GM19372 (cell line): Measurements from ENCODE around the gene CNNM2.
"Not testable (repeated sequence)": the region's sequence is repeated elsewhere in the genome, so short reads cannot be mapped to it uniquely, and the experiment has no call there.

Experiments
- ATAC-seq: cut with Tn5 transposase; IDR thresholded peaks from one replicate; pipeline ENCODE4 v1.9.1; 2021; ENCODE audit warnings: mild to moderate bottlenecking, low read depth, moderate library complexity; ENCODE audit not compliant: unreplicated experiment

Gene CNNM2

GRCh38 chr10:102923601-102924000 lies 5.5 kb downstream of the CNNM2 start:
- ATAC-seq, result no peak

GRCh38 chr10:102926842-102927241 lies 8.7 kb downstream of the CNNM2 start:
- no peak for ATAC-seq

- no peak for ATAC-seq
Observed at GRCh38 chr10:102927311-102928010, 9.4 kb downstream of the CNNM2 start.

DNA sequence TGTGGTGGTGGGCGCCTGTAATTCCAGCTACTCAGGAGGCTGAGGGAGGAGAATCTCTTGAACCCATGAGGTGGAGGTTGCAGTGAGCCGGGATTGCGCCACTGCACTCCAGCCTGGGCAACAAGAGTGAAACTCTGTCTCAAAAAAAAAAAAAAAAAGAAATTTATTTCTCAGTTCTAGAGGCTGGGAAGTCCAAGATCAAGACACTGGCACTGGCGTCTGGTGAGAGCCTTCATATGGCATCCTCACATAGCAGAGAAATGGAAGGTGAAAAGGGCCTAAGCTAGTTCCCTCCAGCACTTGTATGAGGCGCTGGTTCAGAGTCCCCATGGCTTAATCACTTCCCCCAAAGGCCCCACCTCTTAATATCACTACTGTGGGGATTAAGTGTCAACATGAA lies 10.3 kb downstream of the CNNM2 start:
- ATAC-seq, result not testable (repeated sequence)

- ATAC-seq, result no peak
Observed at GRCh38 chr10:102930720-102931119, 12.6 kb downstream of the CNNM2 start.

- ATAC-seq, result no peak
Observed at GRCh38 chr10:102931643-102932042, 13.5 kb downstream of the CNNM2 start.

DNA sequence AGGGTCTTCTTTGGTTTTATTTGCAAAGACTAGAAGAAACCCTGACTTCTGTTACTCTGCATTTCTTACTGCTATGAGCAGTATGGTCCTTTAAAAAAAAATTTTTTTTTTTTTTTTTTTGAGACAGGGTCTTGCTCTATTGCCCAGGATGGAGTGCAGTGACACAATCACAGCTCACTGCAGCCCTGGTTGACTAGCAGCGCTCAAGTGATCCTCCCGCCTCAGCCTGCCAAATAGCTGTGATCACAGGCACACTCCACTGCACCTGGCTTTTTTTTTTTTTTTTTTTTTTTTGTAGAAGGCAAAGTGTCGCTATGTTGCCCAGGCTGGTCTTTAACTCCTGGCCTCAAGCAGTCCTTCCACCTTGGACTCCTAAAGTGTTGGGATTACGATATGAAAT lies 17.4 kb downstream of the CNNM2 start:
- no peak for ATAC-seq

DNA sequence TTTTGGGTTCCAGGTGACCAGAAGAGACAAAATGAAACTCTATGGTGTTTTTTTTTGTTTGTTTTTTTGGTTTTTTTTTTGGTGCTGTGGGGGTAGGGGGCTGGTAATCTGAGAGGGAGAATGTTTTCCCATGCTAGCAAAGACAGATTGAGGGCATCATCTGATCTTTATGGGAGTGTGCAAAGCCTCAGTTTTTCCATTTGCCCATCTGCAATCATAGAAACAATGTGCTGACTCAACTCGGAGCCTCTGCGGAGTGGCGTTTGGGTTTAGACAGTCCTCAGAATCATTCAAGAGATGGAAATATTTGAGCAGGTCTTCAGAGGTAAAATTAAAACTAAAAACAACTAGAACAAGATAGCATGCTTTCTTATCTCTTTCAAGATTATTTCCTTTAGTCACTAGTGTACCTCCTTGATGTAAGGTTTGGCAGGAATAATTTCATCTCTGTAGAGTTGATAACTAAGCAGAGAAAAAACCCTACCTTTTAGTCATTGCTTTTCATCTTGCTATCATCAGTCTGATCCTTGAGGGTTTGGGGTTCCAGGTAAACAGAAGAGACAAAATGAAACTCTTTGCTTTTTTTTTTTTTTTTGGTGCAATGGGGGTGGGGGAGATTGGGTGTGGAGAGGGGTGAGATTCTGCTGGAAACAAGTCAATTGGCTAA lies 18.0 kb downstream of the CNNM2 start:
- ATAC-seq, result no peak

- ATAC-seq, result no peak
Observed at GRCh38 chr10:102941401-102941800, 23.3 kb downstream of the CNNM2 start.

DNA sequence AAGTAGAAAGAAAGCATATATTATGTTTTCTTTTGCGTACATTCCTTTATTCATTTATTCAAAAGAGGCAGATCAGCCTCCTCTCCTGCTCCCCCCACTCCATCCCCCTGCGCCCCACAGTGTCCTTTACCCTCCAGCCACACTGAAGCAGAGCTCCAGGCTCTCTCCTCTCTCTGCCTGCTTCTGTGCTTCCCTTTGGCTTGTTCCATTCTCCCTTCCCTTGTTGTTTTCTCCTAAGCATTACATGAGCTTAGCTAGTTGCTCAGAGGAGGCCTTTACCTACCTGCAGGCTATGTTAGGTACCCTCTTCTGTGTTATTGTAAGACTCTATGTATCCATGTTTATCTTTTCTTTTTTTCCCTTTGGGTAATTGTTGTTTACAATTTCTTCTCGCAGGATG lies 27.4 kb downstream of the CNNM2 start:
- ATAC-seq, result no peak

DNA sequence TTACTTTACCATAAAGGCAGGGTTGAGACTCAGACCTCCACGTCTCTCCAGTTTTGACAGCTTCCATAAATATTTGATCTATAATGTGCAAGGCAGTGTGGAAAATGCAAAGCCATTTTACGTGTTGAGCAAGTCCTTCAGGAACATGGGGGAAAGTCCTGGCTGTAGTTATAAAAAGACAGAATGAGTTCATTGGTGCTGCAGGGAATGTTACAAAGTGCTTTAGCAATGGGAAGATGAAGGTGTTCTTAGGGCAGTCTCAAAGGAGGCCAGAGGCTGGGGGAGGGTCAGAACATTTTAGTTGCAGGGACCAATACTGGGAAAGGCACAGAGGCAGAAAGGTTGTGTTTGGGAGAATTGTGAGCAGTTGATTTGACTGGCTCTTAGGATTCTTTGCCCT lies 27.9 kb downstream of the CNNM2 start:
- ATAC-seq, result no peak

- ATAC-seq, result no peak
Observed at GRCh38 chr10:102946992-102947391, 28.9 kb downstream of the CNNM2 start.

DNA sequence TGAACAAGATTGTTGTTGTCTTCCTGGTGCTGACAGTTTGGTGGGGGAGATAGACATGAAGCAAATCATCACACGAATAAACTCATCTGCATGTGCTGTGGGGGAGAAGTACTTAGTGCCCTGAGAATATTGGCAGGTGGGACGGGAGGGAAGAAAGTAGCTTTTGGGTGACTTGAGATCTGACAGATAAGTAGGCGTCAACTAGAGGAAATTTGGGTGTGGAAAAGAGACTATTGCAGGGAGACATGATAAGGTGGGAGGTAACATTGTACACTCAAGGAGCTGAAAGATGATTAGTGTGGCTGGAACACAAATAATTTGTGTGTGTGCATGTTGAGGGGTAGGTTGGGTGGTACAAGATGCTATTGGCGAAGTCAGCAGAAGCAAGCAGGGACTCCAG lies 30.1 kb downstream of the CNNM2 start:
- ATAC-seq, result no peak

GRCh38 chr10:102948786-102949185 lies 30.7 kb downstream of the CNNM2 start:
- ATAC-seq, result no peak

- ATAC-seq, result no peak
Observed at GRCh38 chr10:102949916-102950315, 31.8 kb downstream of the CNNM2 start.

- no peak for ATAC-seq
Observed at GRCh38 chr10:102951316-102951715, 33.2 kb downstream of the CNNM2 start.

GRCh38 chr10:102959360-102959759 lies 41.3 kb downstream of the CNNM2 start:
- no peak for ATAC-seq

- no peak for ATAC-seq
Observed at GRCh38 chr10:102960157-102960556, 42.1 kb downstream of the CNNM2 start.

- no peak for ATAC-seq
Observed at GRCh38 chr10:102962267-102962666, 44.2 kb downstream of the CNNM2 start.

GRCh38 chr10:102962951-102963755 lies 45.1 kb downstream of the CNNM2 start:
- no peak for ATAC-seq

DNA sequence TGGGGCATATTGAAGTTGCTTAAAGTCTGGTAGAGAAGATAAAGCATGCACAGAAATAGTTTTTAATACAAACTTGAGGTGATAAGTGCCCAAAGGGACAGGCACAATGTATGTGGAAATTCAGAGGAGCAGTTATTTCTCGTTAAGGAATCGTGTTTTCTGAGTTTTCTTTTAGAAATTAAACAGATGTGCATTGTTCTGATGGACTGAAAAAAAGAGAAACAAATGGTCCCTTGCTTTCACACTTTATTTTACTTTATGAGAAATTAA lies 45.6 kb downstream of the CNNM2 start:
- no peak for ATAC-seq

DNA sequence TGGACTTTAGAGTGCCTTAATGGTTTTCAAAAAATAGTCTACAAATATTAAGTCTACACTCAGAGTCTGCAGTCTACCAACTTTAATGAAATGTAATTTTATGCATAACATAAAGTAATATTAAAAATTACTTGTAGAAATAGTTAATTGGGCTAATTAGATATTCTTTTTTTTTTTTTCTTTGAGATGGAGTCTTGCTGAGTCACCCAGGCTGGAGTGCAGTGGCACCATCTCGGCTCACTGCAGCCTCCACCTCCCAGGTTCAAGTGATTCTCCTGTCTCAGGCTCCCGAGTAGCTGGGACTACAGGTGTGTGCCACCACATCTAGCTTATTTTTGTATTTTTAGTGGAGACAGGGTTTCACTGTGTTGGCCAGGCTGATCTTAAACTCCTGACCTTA lies 46.0 kb downstream of the CNNM2 start:
- ATAC-seq, result not testable (repeated sequence)
